HepG2 (cell line): Measurements from ENCODE around the gene ROBO3. TPM values are rescaled to one million over a fixed set of nuclear protein-coding genes. Genes with fewer than 3 reads are reported as not detected.

Experiments
- ATAC-seq: fragments of 200-7000 bp; cut with Tn5 transposase; 3 replicates; pipeline ENCODE4 v1.9.1; 2020; ENCODE audit warnings: mild to moderate bottlenecking, moderate library complexity
- BruUV-seq: library from RNA; stranded (reverse); fragments of 400-500 nt; replicated peaks from 2 replicates; lab custom pipeline; 2021; lab: Mats Ljungman, UMichigan
- CTCF ChIA-PET: fragments of 300-600 bp; formaldehyde crosslinking; extraction: SDS; loops from one replicate; lab custom pipeline; 2021; ENCODE audit warnings: low total read pairs, inconsistent platforms, low intra/inter-chr PET ratio; lab: Yijun Ruan, JAX
- POLR2A ChIA-PET: fragments of 350-600 bp; sonication (Branson Sonifier 250); formaldehyde crosslinking; loops from one replicate; lab custom pipeline; 2020; ENCODE audit warnings: antibody characterized with exemption, inconsistent platforms; lab: Yijun Ruan, JAX
- DNase-seq: peaks from one replicate; pipeline ENCODE4 v3.0.0-alpha.2; 2015; ENCODE audit warnings: low spot score
- FAIRE-seq: peaks from 3 replicates; lab custom pipeline; 2011; peaks lifted over from hg19 to GRCh38; lab: Jason Lieb, UNC
- H2AFZ ChIP-seq: one replicate; pipeline ENCODE4 v1.6.1; 2011; ENCODE audit warnings: low read length, inconsistent platforms
- H3K27ac ChIP-seq: fragments of 300-600 bp; 3 replicates; pipeline ENCODE4 v1.8.0; 2011; ENCODE audit warnings: mixed run types, mild to moderate bottlenecking, mixed read lengths, low read length, inconsistent platforms; ENCODE audit not compliant: insufficient read depth; ENCODE audit errors: extremely low read length
- H3K27me3 ChIP-seq, 2 experiments: fragments of 200-600 bp in 1 of 2; 2 replicates in 1 of 2; 3 replicates in 1 of 2; pipeline versions ENCODE4 v1.6.0 to v1.8.0; 2011; ENCODE audit warnings: low read length in 2 of 2, mild to moderate bottlenecking in 2 of 2, moderate library complexity in 2 of 2, inconsistent platforms in 1 of 2; ENCODE audit not compliant: insufficient read depth in 2 of 2, control insufficient read depth in 1 of 2
- H3K36me3 ChIP-seq, 2 experiments: fragments of 200-600 bp in 1 of 2; replicated peaks in 1 of 2; 2 replicates in 1 of 2; 3 replicates in 1 of 2; pipeline versions ENCODE4 v1.5.1 to v1.8.0; 2011; ENCODE audit warnings: low read length in 2 of 2, inconsistent platforms in 1 of 2; ENCODE audit not compliant: insufficient read depth in 2 of 2, control insufficient read depth in 1 of 2
- H3K4me1 ChIP-seq: 2 replicates; pipeline ENCODE4 v1.5.1; 2012; ENCODE audit warnings: low read length, inconsistent platforms; ENCODE audit not compliant: insufficient read depth
- H3K4me2 ChIP-seq: 2 replicates; pipeline ENCODE4 v1.6.0; 2011; ENCODE audit warnings: low read depth, low read length, inconsistent platforms
- H3K4me3 ChIP-seq, 3 experiments: fragments of 200-600 bp in 1 of 3; sonication (generic), shearing (Covaris generic) in 1 of 3; replicated peaks in 1 of 3; 2 replicates each; pipeline ENCODE4 v1.5.1; 2011 to 2016; ENCODE audit warnings: low read length in 3 of 3, inconsistent platforms in 2 of 3, low read depth in 2 of 3, mild to moderate bottlenecking in 2 of 3, control low read depth in 1 of 3, mixed read lengths in 1 of 3; ENCODE audit not compliant: insufficient read depth in 1 of 3
- H3K79me2 ChIP-seq: one replicate; pipeline ENCODE4 v1.6.1; 2011; ENCODE audit warnings: low read length, inconsistent platforms; ENCODE audit not compliant: insufficient read depth
- H3K9ac ChIP-seq: 2 replicates; pipeline ENCODE4 v1.6.0; 2011; ENCODE audit warnings: mild to moderate bottlenecking, low read depth, low read length, inconsistent platforms; ENCODE audit not compliant: insufficient read depth
- H3K9me3 ChIP-seq: 2 replicates; pipeline ENCODE4 v1.5.1; 2012; ENCODE audit warnings: mild to moderate bottlenecking, low read length
- H4K20me1 ChIP-seq: 2 replicates; pipeline ENCODE4 v1.6.0; 2011; ENCODE audit warnings: inconsistent platforms, mild to moderate bottlenecking, low read length, moderate library complexity; ENCODE audit not compliant: insufficient read depth
- CREBL2 ChIP-seq: sonication (generic); formaldehyde crosslinking; IDR thresholded peaks from 2 replicates; pipeline ENCODE4 v1.8.1; 2023; ENCODE audit warnings: missing genetic modification reagents, mild to moderate bottlenecking, borderline replicate concordance
- DR1 ChIP-seq: sonication (generic); formaldehyde crosslinking; IDR thresholded peaks from 2 replicates; pipeline ENCODE4 v1.8.0; 2021; ENCODE audit warnings: mild to moderate bottlenecking, missing genetic modification reagents, inconsistent platforms
- MLLT10 ChIP-seq: sonication (generic); formaldehyde crosslinking; IDR thresholded peaks from 2 replicates; pipeline ENCODE4 v1.4.0; 2020; ENCODE audit warnings: missing genetic modification reagents
- NFKBIZ ChIP-seq: IDR thresholded peaks from 2 replicates; pipeline ENCODE4 v1.6.1; 2018; ENCODE audit warnings: missing genetic modification reagents, missing compliant biosample characterization
- ZBTB38 ChIP-seq: sonication (generic); formaldehyde crosslinking; IDR thresholded peaks from 2 replicates; pipeline ENCODE4 v1.5.1; 2020; ENCODE audit warnings: mild to moderate bottlenecking, missing genetic modification reagents
- ZNF318 ChIP-seq: sonication (generic); formaldehyde crosslinking; IDR thresholded peaks from 2 replicates; pipeline ENCODE4 v1.4.0; 2020; ENCODE audit warnings: mild to moderate bottlenecking, missing genetic modification reagents
- ZNF350 ChIP-seq: sonication (generic); formaldehyde crosslinking; IDR thresholded peaks from 2 replicates; pipeline ENCODE4 v1.4.0; 2020; ENCODE audit warnings: mild to moderate bottlenecking, low read depth, missing genetic modification reagents, borderline replicate concordance
- ZNF761 ChIP-seq: sonication (generic); formaldehyde crosslinking; conservative IDR thresholded peaks from 2 replicates; pipeline ENCODE4 v1.4.0; 2020; ENCODE audit warnings: mild to moderate bottlenecking, missing genetic modification reagents
- WGBS: methylation state at CpG from one replicate; pipeline ENCODE4 v1.1.6; 2017; ENCODE audit warnings: low lambda C conversion rate; 5-methylcytosine and 5-hydroxymethylcytosine counted together
- in situ Hi-C: cut with HindIII; loops from 2 replicates; pipeline ENCODE4 v1.10.0; 2017; ENCODE audit warnings: low pct_unique_long_range_greater_than_20kb; ENCODE audit not compliant: extremely low pct_ligation_motif_present
- intact Hi-C: fragments of 100-400 bp; cut with micrococcal nuclease; formaldehyde crosslinking; loops from one replicate; pipeline ENCODE4 v1.10.0; 2022; ENCODE audit not compliant: unreplicated experiment
- polyA plus RNA-seq, 8 experiments: library from polyadenylated mRNA; depleted of rRNA in 3 of 8; stranded (reverse) in 7 of 8; unstranded in 1 of 8; fragments of >200 nt; fragmentation: Illumina TruSeq in 4 of 8; extraction: Trizol in 4 of 8; gene quantifications; 2 replicates each; pipeline versions ENCODE4 v1.2.1 to v1.2.3, GENCODE V29; 2011 to 2016; ENCODE audit warnings: low read depth in 4 of 8, missing spikeins in 1 of 8, mixed read lengths in 1 of 8; ENCODE audit not compliant: insufficient read depth in 1 of 8
- total RNA-seq, 5 experiments: library from RNA; depleted of rRNA; stranded (reverse); fragments of >200 nt; fragmentation: Illumina TruSeq; extraction: Trizol; gene quantifications; 2 replicates each; pipeline ENCODE4 v1.2.3, GENCODE V29; 2016; ENCODE audit warnings: low read depth in 1 of 5

ROBO3 gene
- total and polyA plus RNA-seq, 2 of the 13 experiments (the other 11 are each of a cell fraction or from before 2014, with no cell fraction given), result 0.07 to 2.4 TPM

- FAIRE-seq, result no peak
- no peak for DNase-seq
- Histone ChIP-seq H3K4me3 (peak overlapping the region; percentile 38 to 78 (median 54); a peak in 4 of 6 replicates), H2AFZ (no peak overlapping the region), H3K36me3 (no peaks in the 10 kb centered on the region), H3K27ac (no peak overlapping the region), H3K27me3 (peaks cover 2 to 63% of the 10 kb centered on the region in 2 experiments; a peak in 4 of 5 replicates), H4K20me1 (no peaks in the 10 kb centered on the region), H3K9me3 (no peaks in the 10 kb centered on the region), H3K9ac (no peak overlapping the region; the same call in 1 of the 2 replicates), H3K79me2 (no peaks in the 10 kb centered on the region), H3K4me2 (peak overlapping the region; percentile 86), H3K4me1 (peaks cover 56% of the 10 kb centered on the region)
- BruUV-seq, result no TSS peak
- WGBS, result 72% methylated on average over 30 of the region's 30 CpGs
- TF ChIP-seq DR1 (CRISPR knock-in tag), result no peak
- TF ChIP-seq ZBTB38 (CRISPR knock-in tag), result peak; percentile 64; the same call in 1 of the 2 replicates
- no peak for ATAC-seq
- intact Hi-C loops, result loop anchor here (2.0 kb wide), 1 partner anchor 58 kb away; no protein-coding TSS in a partner anchor
- in situ Hi-C loops, result loop anchor here (5.0 kb wide), 1 partner anchor 75 kb away; the partner anchor contains the start of gene CCDC15
- CTCF ChIA-PET, result interaction anchor here (1.7 kb wide), 1 partner anchor 10 kb away, joined by 5 read pairs; no protein-coding TSS in a partner anchor
- POLR2A ChIA-PET, result interaction anchor here (0.6 to 1.3 kb wide), 7 partner anchors 58 to 254 kb away, joined by 3 to 8 read pairs (median 3); partner anchors contain the start of genes CCDC15, HEPACAM, SIAE and TBRG1
Measured at GRCh38 chr11:124876818-124877630, 11.8 kb downstream of the ROBO3 start.

DNA sequence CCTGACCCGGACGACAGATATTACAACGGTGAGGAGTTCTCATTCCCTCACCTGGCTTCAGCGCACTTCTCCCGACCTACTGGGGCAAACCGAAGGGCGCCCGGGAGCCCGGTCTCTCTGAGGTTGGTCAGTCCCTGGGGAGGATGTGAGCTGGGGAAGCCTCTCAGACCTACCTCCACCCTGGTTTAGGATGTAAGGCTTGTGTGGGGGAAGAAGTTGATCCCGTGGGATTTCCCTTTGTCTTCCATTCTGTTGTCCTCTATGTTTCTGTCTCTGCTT, 12.3 kb downstream of the ROBO3 start:
- in situ Hi-C loops, result loop anchor here (5.0 kb wide), 1 partner anchor 75 kb away; the partner anchor contains the start of gene CCDC15
- no TSS peak for BruUV-seq
- H3K9me3 ChIP-seq, result no peaks in the 10 kb centered on the region
- H2AFZ ChIP-seq, result no peak overlapping the region
- H3K4me2 ChIP-seq, result peak overlapping the region; percentile 86; the same call in 1 of the 2 replicates
- H3K9ac ChIP-seq, result no peak overlapping the region
- ATAC-seq (no peak), DNase-seq (no peak), FAIRE-seq (no peak)
- peak overlapping the region in 1 of 3 experiments; percentile 6; a peak in 1 of 6 replicates for H3K4me3 ChIP-seq
- peaks cover 61% of the 10 kb centered on the region for H3K4me1 ChIP-seq
- WGBS, result 75% methylated on average over 5 of the region's 10 CpGs
- no peaks in the 10 kb centered on the region for H4K20me1 ChIP-seq
- peaks cover 2 to 60% of the 10 kb centered on the region in 2 experiments; a peak in 4 of 5 replicates for H3K27me3 ChIP-seq
- intact Hi-C loops, result loop anchor here (2.0 kb wide), 1 partner anchor 57 kb away; no protein-coding TSS in a partner anchor
- POLR2A ChIA-PET, result no interaction called here
- CTCF ChIA-PET, result no interaction called here
- no peaks in the 10 kb centered on the region for H3K79me2 ChIP-seq
- H3K36me3 ChIP-seq, result no peaks in the 10 kb centered on the region
- no peak overlapping the region for H3K27ac ChIP-seq
- TF ChIP-seq ZNF350 (CRISPR knock-in tag) (no peak), ZNF761 (CRISPR knock-in tag) (no peak), MLLT10 (CRISPR knock-in tag) (no peak), NFKBIZ (CRISPR knock-in tag) (no peak), ZNF318 (CRISPR knock-in tag) (no peak), CREBL2 (CRISPR knock-in tag) (no peak)
